GM20000 (cell line): ENCODE measurements around the gene DIRAS3.

Experiments used
- DNase-seq: peaks from one replicate; pipeline ENCODE4 v3.0.0; 2012; ENCODE audit warnings: low spot score
- TF ChIP-seq, protein P1 (sequence below): IDR thresholded peaks from 2 replicates; pipeline ENCODE4 v1.5.1; 2012; ENCODE audit warnings: mild to moderate bottlenecking, control low read depth; ENCODE audit errors: extremely low read depth, missing control alignments

The DIRAS3 gene

DNA sequence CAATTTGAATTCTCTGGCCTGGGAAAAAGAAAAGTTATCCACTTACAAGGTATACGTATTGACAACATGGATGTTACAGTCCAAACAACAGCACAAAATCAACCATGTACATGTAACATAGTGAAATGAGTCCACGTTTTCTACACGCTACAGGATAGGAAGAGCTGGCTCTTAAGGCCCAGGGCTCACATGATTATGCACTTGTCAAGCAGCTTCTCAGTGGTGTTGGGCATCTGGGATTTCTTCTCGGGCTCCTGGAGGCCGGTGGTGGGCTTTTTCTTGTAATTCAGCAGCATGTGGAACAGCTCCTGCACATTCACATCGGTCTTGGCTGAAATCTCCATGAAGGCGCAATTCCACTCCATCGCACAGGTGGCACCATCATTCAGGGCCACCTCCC lies 4.0 kb downstream of the DIRAS3 start:
- TF ChIP-seq, protein P1, sequence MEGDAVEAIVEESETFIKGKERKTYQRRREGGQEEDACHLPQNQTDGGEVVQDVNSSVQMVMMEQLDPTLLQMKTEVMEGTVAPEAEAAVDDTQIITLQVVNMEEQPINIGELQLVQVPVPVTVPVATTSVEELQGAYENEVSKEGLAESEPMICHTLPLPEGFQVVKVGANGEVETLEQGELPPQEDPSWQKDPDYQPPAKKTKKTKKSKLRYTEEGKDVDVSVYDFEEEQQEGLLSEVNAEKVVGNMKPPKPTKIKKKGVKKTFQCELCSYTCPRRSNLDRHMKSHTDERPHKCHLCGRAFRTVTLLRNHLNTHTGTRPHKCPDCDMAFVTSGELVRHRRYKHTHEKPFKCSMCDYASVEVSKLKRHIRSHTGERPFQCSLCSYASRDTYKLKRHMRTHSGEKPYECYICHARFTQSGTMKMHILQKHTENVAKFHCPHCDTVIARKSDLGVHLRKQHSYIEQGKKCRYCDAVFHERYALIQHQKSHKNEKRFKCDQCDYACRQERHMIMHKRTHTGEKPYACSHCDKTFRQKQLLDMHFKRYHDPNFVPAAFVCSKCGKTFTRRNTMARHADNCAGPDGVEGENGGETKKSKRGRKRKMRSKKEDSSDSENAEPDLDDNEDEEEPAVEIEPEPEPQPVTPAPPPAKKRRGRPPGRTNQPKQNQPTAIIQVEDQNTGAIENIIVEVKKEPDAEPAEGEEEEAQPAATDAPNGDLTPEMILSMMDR, result no peak
- DNase-seq, result no peak

GRCh38 chr1:68045511-68046180 lies 4.8 kb downstream of the DIRAS3 start:
- DNase-seq, result no peak
- TF ChIP-seq, protein P1, result no peak

- TF ChIP-seq, protein P1, result no peak
- no peak for DNase-seq
These were observed 6.9 kb downstream of the DIRAS3 start for GRCh38 chr1:68043443-68044090.

DNA sequence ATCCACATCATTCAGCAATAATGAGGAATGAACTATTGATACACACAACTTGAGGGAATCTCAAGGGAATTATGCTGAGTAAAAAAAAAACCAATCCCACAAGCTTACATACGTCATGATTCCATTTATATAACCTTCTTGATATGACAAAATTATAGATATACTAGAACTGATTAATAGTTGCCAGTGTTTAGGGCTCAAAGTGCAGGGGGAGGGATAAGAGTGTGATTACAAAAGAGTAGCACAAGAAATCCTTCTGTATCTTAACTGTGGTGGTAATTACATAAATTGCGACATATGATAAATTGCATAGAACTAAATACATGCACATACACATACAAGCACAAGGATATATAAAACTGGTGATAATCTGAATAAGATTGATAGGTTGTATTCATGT lies 13.5 kb downstream of the DIRAS3 start:
- no peak for DNase-seq
- TF ChIP-seq, protein P1, result no peak

DNA sequence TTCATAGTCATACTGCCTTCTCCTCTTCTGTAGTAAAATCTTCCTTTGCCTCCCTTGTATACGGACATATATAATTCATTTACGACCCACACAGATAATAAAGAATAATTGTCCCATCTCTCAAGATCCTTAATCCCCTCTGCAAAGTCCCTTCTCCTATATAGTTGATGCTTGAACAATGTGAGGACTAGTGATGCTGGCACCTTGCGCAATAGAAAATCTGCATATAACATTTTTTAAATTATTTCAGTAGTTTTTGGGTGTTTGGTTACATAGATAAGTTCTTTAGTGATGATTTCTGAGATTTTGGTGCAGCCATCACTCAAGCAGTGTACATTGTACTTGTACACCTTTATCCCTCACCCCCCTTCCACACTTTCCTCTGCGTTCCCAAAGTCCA lies 21.0 kb downstream of the DIRAS3 start:
- TF ChIP-seq, protein P1, result no peak
- DNase-seq, result no peak

GRCh38 chr1:68028566-68028965 lies 21.9 kb downstream of the DIRAS3 start:
- DNase-seq, result no peak
- TF ChIP-seq, protein P1, result no peak

GRCh38 chr1:68024635-68025338 lies 25.6 kb downstream of the DIRAS3 start:
- DNase-seq, result no peak
- TF ChIP-seq, protein P1, result no peak
